H1 (cell line): ENCODE results near the gene RPP25L. TPM values are rescaled to one million over a fixed set of nuclear protein-coding genes. Genes with fewer than 3 reads are reported as not detected.

Source experiments
- CTCF ChIA-PET: fragments of 300-600 bp; sonication (Branson Sonifier 250); formaldehyde crosslinking; loops from one replicate; lab custom pipeline; 2021; ENCODE audit not compliant: partially characterized antibody; lab: Charles Lee
- POLR2A ChIA-PET: fragments of 300-600 bp; sonication (Branson Sonifier 250); formaldehyde crosslinking; loops from one replicate; lab custom pipeline; 2021; ENCODE audit warnings: inconsistent platforms; ENCODE audit not compliant: partially characterized antibody; lab: Charles Lee
- DNase-seq, 2 experiments: peaks; one replicate each; pipeline versions ENCODE4 v3.0.0 to v3.0.0-alpha.2; 2010 to 2022; ENCODE audit warnings: low spot score in 2 of 2, low read depth in 1 of 2, mixed read lengths in 1 of 2
- FAIRE-seq: peaks from 2 replicates; lab custom pipeline; 2011; peaks lifted over from hg19 to GRCh38; lab: Jason Lieb, UNC
- H2AFZ ChIP-seq: 2 replicates; pipeline ENCODE4 v1.8.1; 2012; ENCODE audit warnings: low read length, inconsistent platforms
- H2AK5ac ChIP-seq: 2 replicates; pipeline ENCODE4 v1.6.1; 2013; ENCODE audit warnings: low read depth, low read length
- H2BK120ac ChIP-seq: replicated peaks from 2 replicates; pipeline ENCODE3; 2013; ENCODE audit warnings: low read depth, low read length, inconsistent platforms
- H2BK12ac ChIP-seq: 2 replicates; pipeline ENCODE4 v1.6.1; 2013; ENCODE audit warnings: low read depth, low read length
- H2BK15ac ChIP-seq: 2 replicates; pipeline ENCODE4 v1.6.1; 2013; ENCODE audit warnings: low read length
- H2BK20ac ChIP-seq: 2 replicates; pipeline ENCODE4 v1.6.1; 2013; ENCODE audit warnings: low read length
- H2BK5ac ChIP-seq: 2 replicates; pipeline ENCODE4 v1.6.1; 2013; ENCODE audit warnings: low read depth, low read length
- H3K14ac ChIP-seq: 2 replicates; pipeline ENCODE4 v1.6.1; 2013; ENCODE audit warnings: inconsistent platforms; ENCODE audit not compliant: insufficient read length
- H3K18ac ChIP-seq: 2 replicates; pipeline ENCODE4 v1.6.1; 2013; ENCODE audit warnings: low read length; ENCODE audit errors: extremely low read depth
- H3K23ac ChIP-seq: 2 replicates; pipeline ENCODE4 v1.6.1; 2013; ENCODE audit warnings: inconsistent platforms; ENCODE audit not compliant: insufficient read length
- H3K23me2 ChIP-seq: 2 replicates; pipeline ENCODE4 v1.6.1; 2013; ENCODE audit warnings: low read depth, low read length
- H3K27ac ChIP-seq: 2 replicates; pipeline ENCODE4 v1.6.1; 2011; ENCODE audit warnings: low read depth, low read length, inconsistent platforms
- H3K27me3 ChIP-seq, 4 experiments: replicated peaks in 1 of 4; 1 replicate in 1 of 4; 2 replicates in 3 of 4; pipeline versions ENCODE4 v1.6.1 to v1.8.1; 2011 to 2013; ENCODE audit warnings: low read length in 3 of 4, mild to moderate bottlenecking in 3 of 4, inconsistent platforms in 2 of 4, mixed read lengths in 2 of 4, moderate library complexity in 1 of 4; ENCODE audit not compliant: control insufficient read depth in 3 of 4, insufficient read depth in 3 of 4; ENCODE audit errors: extremely low read depth in 1 of 4
- H3K36me3 ChIP-seq, 4 experiments: 2 replicates each; pipeline versions ENCODE4 v1.6.1 to v1.8.1; 2011 to 2013; ENCODE audit warnings: mild to moderate bottlenecking in 4 of 4, low read length in 3 of 4, moderate library complexity in 2 of 4, control low read depth in 1 of 4, inconsistent platforms in 1 of 4; ENCODE audit not compliant: insufficient read depth in 4 of 4, control insufficient read depth in 2 of 4
- H3K4ac ChIP-seq: replicated peaks from 2 replicates; pipeline ENCODE3; 2013; ENCODE audit warnings: low read length, low read depth, mixed read lengths, inconsistent platforms; ENCODE audit not compliant: insufficient read length
- H3K4me1 ChIP-seq, 4 experiments: replicated peaks in 1 of 4; 1 replicate in 1 of 4; 2 replicates in 3 of 4; pipeline versions ENCODE4 v1.6.1 to v1.8.1; 2011 to 2013; ENCODE audit warnings: low read length in 3 of 4, inconsistent platforms in 2 of 4, mixed read lengths in 1 of 4; ENCODE audit not compliant: insufficient read depth in 4 of 4, control insufficient read depth in 3 of 4
- H3K4me2 ChIP-seq, 2 experiments: 2 replicates each; pipeline versions ENCODE4 v1.6.1 to v1.8.1; 2011 to 2013; ENCODE audit warnings: low read depth in 2 of 2, low read length in 2 of 2, control low read depth in 1 of 2, inconsistent platforms in 1 of 2, mild to moderate bottlenecking in 1 of 2; ENCODE audit not compliant: insufficient read depth in 1 of 2
- H3K4me3 ChIP-seq, 4 experiments: fragments of 200-600, 300-600 bp in 1 of 4; sonication (generic), shearing (Covaris generic), sonication (Bioruptor Twin) in 1 of 4; 2 replicates each; pipeline versions ENCODE4 v1.5.1 to v1.8.1; 2011 to 2016; ENCODE audit warnings: low read length in 4 of 4, low read depth in 3 of 4, control low read depth in 2 of 4, inconsistent platforms in 2 of 4, mild to moderate bottlenecking in 2 of 4, mixed read lengths in 1 of 4, moderate library complexity in 1 of 4; ENCODE audit not compliant: insufficient read depth in 2 of 4; ENCODE audit errors: extremely low read depth in 1 of 4
- H3K56ac ChIP-seq: replicated peaks from 2 replicates; pipeline ENCODE3; 2013; ENCODE audit warnings: low read depth, mild to moderate bottlenecking, mixed read lengths, low read length, inconsistent platforms; ENCODE audit not compliant: insufficient read length
- H3K79me1 ChIP-seq: 2 replicates; pipeline ENCODE4 v1.6.1; 2013; ENCODE audit warnings: low read depth, low read length, control low read depth
- H3K79me2 ChIP-seq, 2 experiments: 2 replicates each; pipeline versions ENCODE4 v1.6.1 to v1.8.1; 2012 to 2013; ENCODE audit warnings: low read length in 2 of 2, mild to moderate bottlenecking in 2 of 2, inconsistent platforms in 1 of 2; ENCODE audit not compliant: insufficient read depth in 2 of 2, control insufficient read depth in 1 of 2
- H3K9ac ChIP-seq, 4 experiments: replicated peaks in 1 of 4; 1 replicate in 1 of 4; 2 replicates in 3 of 4; pipeline versions ENCODE4 v1.6.1 to v1.8.1; 2011 to 2013; ENCODE audit warnings: low read depth in 3 of 4, low read length in 3 of 4, control low read depth in 2 of 4, mild to moderate bottlenecking in 2 of 4, moderate library complexity in 2 of 4, inconsistent platforms in 1 of 4; ENCODE audit errors: extremely low read depth in 1 of 4
- H3K9me3 ChIP-seq, 2 experiments: 2 replicates each; pipeline versions ENCODE4 v1.6.1 to v1.8.1; 2012 to 2013; ENCODE audit warnings: mild to moderate bottlenecking in 2 of 2, moderate library complexity in 2 of 2, control low read depth in 1 of 2, inconsistent platforms in 1 of 2, low read depth in 1 of 2, low read length in 1 of 2, mixed read lengths in 1 of 2; ENCODE audit not compliant: insufficient read depth in 2 of 2
- H4K20me1 ChIP-seq, 2 experiments: replicated peaks in 1 of 2; 2 replicates each; pipeline versions ENCODE3 to v1.8.1; 2011 to 2013; ENCODE audit warnings: inconsistent platforms in 2 of 2, low read length in 2 of 2, mild to moderate bottlenecking in 1 of 2; ENCODE audit not compliant: insufficient read depth in 2 of 2, control insufficient read depth in 1 of 2
- H4K5ac ChIP-seq: 2 replicates; pipeline ENCODE4 v1.6.1; 2013; ENCODE audit warnings: low read length, low read depth, mixed read lengths, inconsistent platforms; ENCODE audit not compliant: insufficient read length
- H4K8ac ChIP-seq: 2 replicates; pipeline ENCODE4 v1.8.0; 2013; ENCODE audit warnings: mild to moderate bottlenecking, moderate library complexity, low read length, inconsistent platforms; ENCODE audit not compliant: insufficient read depth; ENCODE audit errors: extremely low read depth
- H4K91ac ChIP-seq: replicated peaks from 2 replicates; pipeline ENCODE3; 2013; ENCODE audit warnings: low read length, mixed read lengths, inconsistent platforms; ENCODE audit not compliant: insufficient read length
- EGR1 ChIP-seq: IDR thresholded peaks from 2 replicates; pipeline ENCODE4 v1.6.1; 2011; ENCODE audit warnings: low read depth, low read length, borderline replicate concordance
- GABPA ChIP-seq: IDR thresholded peaks from 2 replicates; pipeline ENCODE4 v1.6.1; 2011; ENCODE audit warnings: mild to moderate bottlenecking, low read length, moderate library complexity, borderline replicate concordance; ENCODE audit not compliant: insufficient read depth
- TBP ChIP-seq: IDR thresholded peaks from 2 replicates; pipeline ENCODE4 v1.6.1; 2011; ENCODE audit warnings: low read depth, low read length, improper control_type of control experiment
- WGBS, 2 experiments: shearing (Covaris generic) in 1 of 2; methylation state at CpG; one replicate each; pipeline versions ENCODE4 v1.1.6 to v1.1.7; 2013 to 2015; ENCODE audit warnings: low lambda C conversion rate in 2 of 2, mixed read lengths in 2 of 2, inconsistent platforms in 1 of 2, low coverage in 1 of 2, missing lambda C conversion rate in 1 of 2; ENCODE audit not compliant: insufficient replicate concordance in 2 of 2, insufficient coverage in 1 of 2, insufficient read length in 1 of 2; ENCODE audit errors: extremely low coverage in 1 of 2, missing lambda C conversion rate in 1 of 2; 5-methylcytosine and 5-hydroxymethylcytosine counted together
- polyA plus RNA-seq, 7 experiments: library from polyadenylated mRNA; depleted of rRNA in 3 of 7; stranded (reverse) in 5 of 7; unstranded in 2 of 7; fragments of >200 nt in 5 of 7; fragments of 200-250 nt in 2 of 7; gene quantifications; 1 replicate in 5 of 7; 2 replicates in 1 of 7; 4 replicates in 1 of 7; pipeline versions ENCODE4 v1.2.1 to v1.2.3, GENCODE V29; 2011 to 2013; ENCODE audit warnings: missing spikeins in 2 of 7, mixed read lengths in 2 of 7
- total RNA-seq: library from RNA; stranded (reverse); fragmentation: NEBNext Ultra II Directional; extraction: Animal tissue kit (Norgen Biotek cat#: 25700); gene quantifications from 2 replicates; pipeline ENCODE4 v1.2.1, GENCODE V29; 2021

RPP25L gene
- total and polyA plus RNA-seq, 2 of the 8 experiments (the other 6 are each of a cell fraction or from before 2014, with no cell fraction given): 21.6 to 75.0 TPM

- Histone ChIP-seq H3K79me1 (no peaks in the 10 kb centered on the region), H4K5ac (no peak overlapping the region), H3K9me3 (no peaks in the 10 kb centered on the region), H3K79me2 (no peaks in the 10 kb centered on the region), H2BK15ac (no peak overlapping the region), H3K23me2 (peaks cover 10% of the 10 kb centered on the region; the same call in 1 of the 2 replicates), H3K4me1 (peaks cover 0 to 11% (median 6%) of the 10 kb centered on the region in 4 experiments; a peak in 6 of 7 replicates), H3K4me2 (peak overlapping the region; percentile 81 to 94), H3K18ac (no peak overlapping the region), H2BK5ac (no peak overlapping the region), H4K20me1 (no peaks in the 10 kb centered on the region), H2AK5ac (no peak overlapping the region), H3K27ac (no peak overlapping the region), H3K23ac (no peak overlapping the region), H3K14ac (no peak overlapping the region), H2BK120ac (no peak overlapping the region), H3K56ac (no peak overlapping the region), H3K9ac (no peak overlapping the region), H2BK12ac (no peak overlapping the region), H3K36me3 (no peaks in the 10 kb centered on the region), H4K8ac (no peak overlapping the region), H2BK20ac (no peak overlapping the region), H3K4me3 (peak overlapping the region in 3 of 4 experiments; percentile 78 to 87 (median 85); a peak in 6 of 8 replicates), H2AFZ (no peak overlapping the region), H3K27me3 (peaks cover 0 to 6% (median 2%) of the 10 kb centered on the region in 4 experiments; a peak in 2 of 7 replicates), H3K4ac (no peak overlapping the region), H4K91ac (no peak overlapping the region)
- DNase-seq (no peak), FAIRE-seq (no peak)
- WGBS, 2 experiments: 90% methylated on average over 20 of the region's 20 CpGs; no CpG with 5 or more reads in 1 of the 2 experiments
- no peak for TF ChIP-seq GABPA
- no peak for TF ChIP-seq EGR1
- TF ChIP-seq TBP: no peak
- POLR2A ChIA-PET: interaction anchor here (0.7 to 3.4 kb wide), 6 partner anchors 20 to 100 kb away, joined by 3 to 17 read pairs (median 3); no protein-coding TSS in a partner anchor
- CTCF ChIA-PET: interaction anchor here (0.6 to 16.9 kb wide), 12 partner anchors 8 to 207 kb away, joined by 3 to 401 read pairs (median 6); partner anchors contain the start of genes ARID3C, DCTN3 and SIGMAR1
Measured at GRCh38 chr9:34610434-34611206, 1.3 kb downstream of the RPP25L start.
